Stomach smooth muscle (tissue), 2 donors: Measurements from ENCODE around the gene GOPC.
"Not testable (repeated sequence)": the region's sequence is repeated elsewhere in the genome, so short reads cannot be mapped to it uniquely, and the experiment has no call there.

Experiments
- H3K27ac ChIP-seq: one replicate; pipeline ENCODE4 v1.7.0; 2013; ENCODE audit warnings: mild to moderate bottlenecking, low read length, inconsistent platforms
- H3K27me3 ChIP-seq, 2 donors: one replicate each; pipeline ENCODE4 v1.7.0; 2013; ENCODE audit warnings: low read length in 2 of 2; ENCODE audit not compliant: insufficient read depth in 2 of 2, control insufficient read depth in 1 of 2
- H3K36me3 ChIP-seq, 2 donors: one replicate each; pipeline ENCODE4 v1.7.0; 2013; ENCODE audit warnings: low read length in 2 of 2; ENCODE audit not compliant: control insufficient read depth in 2 of 2, insufficient read depth in 2 of 2
- H3K4me1 ChIP-seq: one replicate; pipeline ENCODE4 v1.7.0; 2013; ENCODE audit warnings: low read length; ENCODE audit not compliant: control insufficient read depth, insufficient read depth
- H3K4me3 ChIP-seq, 2 donors: one replicate each; pipeline ENCODE4 v1.7.0; 2013; ENCODE audit warnings: low read length in 2 of 2
- H3K9ac ChIP-seq, 2 donors: one replicate each; pipeline ENCODE4 v1.7.0; 2013; ENCODE audit warnings: low read length in 2 of 2, mild to moderate bottlenecking in 1 of 2
- H3K9me3 ChIP-seq, 2 donors: one replicate each; pipeline ENCODE4 v1.7.0; 2013; ENCODE audit warnings: low read length in 2 of 2; ENCODE audit not compliant: control insufficient read depth in 2 of 2
- donor health status: healthy.
- donor health status: Pancreatic carcinoma.

Gene GOPC

DNA sequence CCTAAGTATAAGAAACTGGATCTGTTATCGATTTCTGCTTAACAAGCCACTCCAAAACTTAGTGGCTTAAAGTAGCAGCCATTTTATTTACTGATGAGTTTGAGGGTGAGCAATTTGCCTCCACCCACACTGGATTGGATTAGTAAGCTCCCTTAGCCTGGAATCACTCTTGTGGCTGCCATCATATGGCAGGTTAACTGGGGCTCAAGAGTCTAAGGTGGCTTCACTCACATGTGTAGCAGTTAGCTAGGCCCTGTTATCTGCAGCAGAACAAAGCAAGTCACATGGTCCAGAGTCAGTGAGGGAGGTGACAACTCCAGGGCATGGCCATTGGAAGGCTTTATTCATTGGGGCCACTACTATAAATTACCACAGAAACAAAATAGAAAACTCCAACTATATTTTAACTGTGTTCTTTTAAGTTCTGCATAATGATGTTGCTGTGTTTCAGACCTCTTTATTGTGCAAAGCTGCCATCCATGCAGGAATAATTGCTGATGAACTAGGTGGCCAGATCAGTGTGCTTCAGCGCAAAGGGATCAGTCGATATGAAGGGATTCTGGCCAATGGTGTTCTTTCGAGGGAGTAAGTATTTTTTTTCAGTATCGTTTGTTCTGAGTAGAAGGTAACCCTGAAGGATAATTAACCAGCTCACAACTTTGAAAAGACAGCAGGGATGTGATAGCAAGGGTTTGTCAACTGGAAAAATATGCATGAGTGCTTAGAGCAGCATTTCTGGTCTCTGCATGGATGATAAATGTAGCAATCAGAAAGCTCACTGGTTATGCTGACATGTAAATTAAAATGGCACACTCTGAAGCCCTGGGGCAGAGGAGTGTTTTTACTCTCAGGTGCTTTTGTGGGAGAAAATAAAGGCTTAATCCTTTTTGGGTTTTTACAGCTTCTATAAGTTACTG, 70.2 kb downstream of the GOPC start:
- no peak overlapping the region for H3K27ac ChIP-seq
- no peaks in the 10 kb centered on the region for H3K9me3 ChIP-seq
- no peaks in the 10 kb centered on the region for H3K27me3 ChIP-seq
- no peaks in the 10 kb centered on the region for H3K36me3 ChIP-seq
- H3K9ac ChIP-seq: no peak overlapping the region
- H3K4me3 ChIP-seq: no peak overlapping the region
- no peaks in the 10 kb centered on the region for H3K4me1 ChIP-seq

GRCh38 chr6:117531346-117531745, 71.0 kb downstream of the GOPC start:
- no peak overlapping the region for H3K27ac ChIP-seq
- H3K9ac ChIP-seq: no peak overlapping the region
- no peak overlapping the region for H3K4me3 ChIP-seq
- no peaks in the 10 kb centered on the region for H3K4me1 ChIP-seq
- H3K27me3 ChIP-seq: no peaks in the 10 kb centered on the region
- H3K9me3 ChIP-seq: no peaks in the 10 kb centered on the region
- H3K36me3 ChIP-seq: no peaks in the 10 kb centered on the region

GRCh38 chr6:117530467-117531242, 71.7 kb downstream of the GOPC start:
- no peaks in the 10 kb centered on the region for H3K4me1 ChIP-seq
- H3K27me3 ChIP-seq: no peaks in the 10 kb centered on the region
- no peaks in the 10 kb centered on the region for H3K36me3 ChIP-seq
- H3K9me3 ChIP-seq: no peaks in the 10 kb centered on the region
- H3K4me3 ChIP-seq: no peak overlapping the region
- no peak overlapping the region for H3K9ac ChIP-seq
- H3K27ac ChIP-seq: no peak overlapping the region

DNA sequence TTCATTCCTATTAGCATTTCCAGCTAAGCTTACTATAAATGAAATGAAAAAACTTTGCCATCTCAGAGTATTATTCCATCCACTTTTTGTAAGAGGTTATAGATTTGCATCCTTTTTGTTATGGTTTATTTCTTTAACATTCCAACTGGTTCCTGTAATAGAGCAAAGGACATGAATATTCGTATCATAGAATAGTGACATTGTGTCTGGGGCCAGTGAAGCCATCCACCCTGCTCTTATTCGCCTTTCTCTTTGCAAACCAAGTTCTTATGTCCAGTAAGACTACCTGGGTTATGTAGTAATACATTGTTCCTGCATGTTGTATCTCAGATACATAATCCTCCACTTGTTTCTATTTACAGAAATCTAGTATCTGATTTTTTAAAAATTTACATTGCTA, 76.7 kb downstream of the GOPC start:
- Histone ChIP-seq H3K4me3 (no peak overlapping the region), H3K9ac (no peak overlapping the region), H3K9me3 (no peaks in the 10 kb centered on the region), H3K4me1 (no peaks in the 10 kb centered on the region), H3K36me3 (no peaks in the 10 kb centered on the region), H3K27ac (no peak overlapping the region), H3K27me3 (no peaks in the 10 kb centered on the region)

DNA sequence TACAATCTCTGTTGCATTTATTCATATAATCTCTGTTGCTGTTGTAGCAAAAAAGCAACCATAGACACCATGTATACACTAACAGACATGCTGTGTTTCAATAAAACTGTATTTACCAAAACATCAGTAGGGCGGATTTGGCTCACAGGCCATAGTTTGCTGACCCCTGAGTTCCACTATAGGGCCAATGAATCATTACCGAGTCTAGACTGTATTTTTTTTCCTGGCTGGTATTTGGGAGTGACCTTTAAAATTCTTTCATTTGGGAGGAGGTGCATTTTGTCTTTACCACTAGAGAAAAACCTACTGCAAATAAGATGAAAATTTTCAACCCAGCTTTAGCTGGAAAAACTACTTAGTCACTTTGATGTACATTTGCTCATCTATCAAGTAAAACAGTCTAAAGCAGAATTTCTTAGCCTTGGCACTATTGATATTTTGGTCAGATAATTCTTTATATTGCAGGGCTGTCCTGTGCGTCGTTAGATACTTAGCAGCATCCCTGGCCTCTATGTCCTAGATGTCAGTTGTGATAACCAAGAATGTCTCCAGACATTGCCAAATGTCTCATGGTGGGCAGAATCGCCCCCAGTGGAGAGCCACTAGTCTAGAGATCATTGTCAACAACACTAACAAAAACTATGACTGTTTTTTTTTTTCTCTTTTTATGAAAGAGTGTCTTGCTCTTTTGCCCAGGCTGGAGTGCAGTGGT, 80.4 kb downstream of the GOPC start:
- Histone ChIP-seq H3K27ac (no peak overlapping the region), H3K27me3 (no peaks in the 10 kb centered on the region), H3K9ac (no peak overlapping the region), H3K9me3 (no peaks in the 10 kb centered on the region), H3K4me1 (no peaks in the 10 kb centered on the region), H3K36me3 (no peaks in the 10 kb centered on the region), H3K4me3 (no peak overlapping the region)

- Histone ChIP-seq H3K4me1 (no peaks in the 10 kb centered on the region), H3K27me3 (no peaks in the 10 kb centered on the region), H3K27ac (no peak overlapping the region), H3K9me3 (no peaks in the 10 kb centered on the region), H3K36me3 (no peaks in the 10 kb centered on the region), H3K9ac (no peak overlapping the region), H3K4me3 (no peak overlapping the region)
Observed at GRCh38 chr6:117520603-117521395, 81.5 kb downstream of the GOPC start.

- Histone ChIP-seq H3K9me3 (no peaks in the 10 kb centered on the region), H3K4me1 (no peaks in the 10 kb centered on the region), H3K36me3 (no peaks in the 10 kb centered on the region), H3K9ac (no peak overlapping the region), H3K4me3 (no peak overlapping the region), H3K27me3 (no peaks in the 10 kb centered on the region), H3K27ac (no peak overlapping the region)
Observed at GRCh38 chr6:117518870-117519269, 83.4 kb downstream of the GOPC start.

- not testable (repeated sequence) for H3K27ac ChIP-seq
Observed at GRCh38 chr6:117517995-117518394, 84.3 kb downstream of the GOPC start.

GRCh38 chr6:117515326-117515725, 87.0 kb downstream of the GOPC start:
- Histone ChIP-seq H3K4me3 (no peak overlapping the region), H3K9ac (no peak overlapping the region), H3K27ac (no peak overlapping the region), H3K4me1 (no peaks in the 10 kb centered on the region), H3K36me3 (no peaks in the 10 kb centered on the region), H3K9me3 (no peaks in the 10 kb centered on the region), H3K27me3 (no peaks in the 10 kb centered on the region)

More at GRCh38 chr6:117517995-117518394, 84.3 kb downstream of the GOPC start:
- not testable (repeated sequence) for H3K9me3 ChIP-seq, H3K4me3 ChIP-seq, H3K4me1 ChIP-seq, H3K9ac ChIP-seq, H3K27me3 ChIP-seq, H3K36me3 ChIP-seq

- no peak overlapping the region for H3K4me3 ChIP-seq
- H3K9me3 ChIP-seq: no peaks in the 10 kb centered on the region
- H3K9ac ChIP-seq: no peak overlapping the region
- no peaks in the 10 kb centered on the region for H3K36me3 ChIP-seq
- H3K27ac ChIP-seq: no peak overlapping the region
- H3K27me3 ChIP-seq: no peaks in the 10 kb centered on the region
- H3K4me1 ChIP-seq: no peaks in the 10 kb centered on the region
Observed at GRCh38 chr6:117514655-117515054, 87.7 kb downstream of the GOPC start.
